Thoracic aorta (tissue), 2 donors: ENCODE measurements around the gene SLIT3. TPM values are rescaled to one million over a fixed set of nuclear protein-coding genes. Genes with fewer than 3 reads are reported as not detected.

Experiments
- ATAC-seq: fragments of 150-250 bp; one replicate; pipeline ENCODE4 v1.8.0; 2017; ENCODE audit warnings: low read depth; ENCODE audit not compliant: insufficient number of reproducible peaks, low FRiP score
- DNase-seq: peaks from one replicate; pipeline ENCODE4 v3.0.0-alpha.2; 2020; ENCODE audit warnings: low spot score
- H3K27ac ChIP-seq, 2 donors: fragments of 200-600 bp; sonication (generic); 1 replicate in 1 of 2; 2 replicates in 1 of 2; pipeline ENCODE4 v1.5.1; 2016; ENCODE audit warnings: mild to moderate bottlenecking in 2 of 2, moderate library complexity in 2 of 2
- H3K27me3 ChIP-seq: fragments of 200-600 bp; sonication (generic); replicated peaks from 2 replicates; pipeline ENCODE4 v1.6.0; 2016; ENCODE audit warnings: mild to moderate bottlenecking; ENCODE audit not compliant: insufficient read depth
- H3K36me3 ChIP-seq: fragments of 200-600 bp; sonication (generic); one replicate; pipeline ENCODE4 v1.5.1; 2016
- H3K4me1 ChIP-seq, 2 donors: fragments of 200-600 bp; sonication (generic); 1 replicate in 1 of 2; 2 replicates in 1 of 2; pipeline versions ENCODE4 v1.5.1 to v1.6.0; 2016; ENCODE audit warnings: low read depth in 2 of 2, mild to moderate bottlenecking in 1 of 2; ENCODE audit not compliant: control insufficient read depth in 1 of 2
- H3K4me3 ChIP-seq: fragments of 200-600 bp; sonication (generic); 2 replicates; pipeline ENCODE4 v1.5.1; 2016; ENCODE audit warnings: mild to moderate bottlenecking
- H3K9me3 ChIP-seq: fragments of 200-600 bp; sonication (generic); 2 replicates; pipeline ENCODE4 v1.5.1; 2016
- total RNA-seq, 2 donors: library from RNA; depleted of rRNA; stranded (reverse); fragments of >200 nt; gene quantifications; one replicate each; pipeline versions ENCODE4 v1.1.0 to v1.2.3, GENCODE V29; 2016
- TF ChIP-seq, protein P1 (sequence below): fragments of 200-600 bp; sonication (generic); IDR thresholded peaks from one replicate; pipeline ENCODE4 v1.5.1; 2019; ENCODE audit warnings: antibody characterized with exemption

Gene SLIT3
- total RNA-seq, 2 donors from 2014 or later: 80.1 to 86.9 TPM

DNA sequence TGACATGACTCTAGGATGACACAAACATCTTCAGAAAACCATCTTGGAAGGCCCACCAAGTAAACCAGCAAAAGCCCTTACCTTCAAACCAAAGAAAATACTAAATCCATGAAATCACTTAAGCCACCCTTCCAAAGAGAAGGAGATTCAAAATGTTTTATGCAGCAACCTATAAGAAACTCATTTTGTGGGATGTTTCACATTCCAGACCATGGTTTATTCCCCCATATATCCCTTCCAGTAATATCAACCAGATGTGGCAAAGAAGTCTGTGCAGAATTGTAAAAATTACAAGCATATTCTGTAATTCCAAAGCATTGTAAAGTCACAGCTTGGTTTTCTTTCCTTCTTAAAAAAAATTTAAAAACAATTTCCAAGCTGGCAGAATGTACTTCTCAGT, 117.4 kb downstream of the SLIT3 start:
- no peaks in the 10 kb centered on the region for H3K27me3 ChIP-seq
- ATAC-seq: no peak
- peaks cover 3 to 24% of the 10 kb centered on the region in 2 donors for H3K4me1 ChIP-seq
- no peak overlapping the region for H3K27ac ChIP-seq
- TF ChIP-seq, protein P1, sequence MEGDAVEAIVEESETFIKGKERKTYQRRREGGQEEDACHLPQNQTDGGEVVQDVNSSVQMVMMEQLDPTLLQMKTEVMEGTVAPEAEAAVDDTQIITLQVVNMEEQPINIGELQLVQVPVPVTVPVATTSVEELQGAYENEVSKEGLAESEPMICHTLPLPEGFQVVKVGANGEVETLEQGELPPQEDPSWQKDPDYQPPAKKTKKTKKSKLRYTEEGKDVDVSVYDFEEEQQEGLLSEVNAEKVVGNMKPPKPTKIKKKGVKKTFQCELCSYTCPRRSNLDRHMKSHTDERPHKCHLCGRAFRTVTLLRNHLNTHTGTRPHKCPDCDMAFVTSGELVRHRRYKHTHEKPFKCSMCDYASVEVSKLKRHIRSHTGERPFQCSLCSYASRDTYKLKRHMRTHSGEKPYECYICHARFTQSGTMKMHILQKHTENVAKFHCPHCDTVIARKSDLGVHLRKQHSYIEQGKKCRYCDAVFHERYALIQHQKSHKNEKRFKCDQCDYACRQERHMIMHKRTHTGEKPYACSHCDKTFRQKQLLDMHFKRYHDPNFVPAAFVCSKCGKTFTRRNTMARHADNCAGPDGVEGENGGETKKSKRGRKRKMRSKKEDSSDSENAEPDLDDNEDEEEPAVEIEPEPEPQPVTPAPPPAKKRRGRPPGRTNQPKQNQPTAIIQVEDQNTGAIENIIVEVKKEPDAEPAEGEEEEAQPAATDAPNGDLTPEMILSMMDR: no peak
- H3K4me3 ChIP-seq: no peak overlapping the region
- DNase-seq: no peak
- no peaks in the 10 kb centered on the region for H3K36me3 ChIP-seq
- H3K9me3 ChIP-seq: no peaks in the 10 kb centered on the region

- Histone ChIP-seq H3K27me3 (no peaks in the 10 kb centered on the region), H3K36me3 (no peaks in the 10 kb centered on the region), H3K4me1 (peaks cover 3 to 24% of the 10 kb centered on the region in 2 donors), H3K27ac (no peak overlapping the region), H3K9me3 (no peaks in the 10 kb centered on the region), H3K4me3 (no peak overlapping the region)
- DNase-seq: no peak
- no peak for ATAC-seq
- TF ChIP-seq, protein P1: no peak
Observed at GRCh38 chr5:169182797-169183196, 118.1 kb downstream of the SLIT3 start.

GRCh38 chr5:169181814-169182213, 119.1 kb downstream of the SLIT3 start:
- no peak for DNase-seq
- Histone ChIP-seq H3K4me3 (no peak overlapping the region), H3K27me3 (no peaks in the 10 kb centered on the region), H3K9me3 (no peaks in the 10 kb centered on the region), H3K27ac (peak overlapping the region in 1 of 2 donors; percentile 34), H3K4me1 (peaks cover 3 to 24% of the 10 kb centered on the region in 2 donors), H3K36me3 (no peaks in the 10 kb centered on the region)
- TF ChIP-seq, protein P1: no peak
- ATAC-seq: no peak

- Histone ChIP-seq H3K27ac (no peak overlapping the region), H3K4me3 (no peak overlapping the region), H3K9me3 (no peaks in the 10 kb centered on the region), H3K27me3 (no peaks in the 10 kb centered on the region), H3K4me1 (peaks cover 3 to 24% of the 10 kb centered on the region in 2 donors), H3K36me3 (no peaks in the 10 kb centered on the region)
- TF ChIP-seq, protein P1: no peak
- no peak for DNase-seq
- ATAC-seq: no peak
Observed at GRCh38 chr5:169178754-169179153, 122.2 kb downstream of the SLIT3 start.

DNA sequence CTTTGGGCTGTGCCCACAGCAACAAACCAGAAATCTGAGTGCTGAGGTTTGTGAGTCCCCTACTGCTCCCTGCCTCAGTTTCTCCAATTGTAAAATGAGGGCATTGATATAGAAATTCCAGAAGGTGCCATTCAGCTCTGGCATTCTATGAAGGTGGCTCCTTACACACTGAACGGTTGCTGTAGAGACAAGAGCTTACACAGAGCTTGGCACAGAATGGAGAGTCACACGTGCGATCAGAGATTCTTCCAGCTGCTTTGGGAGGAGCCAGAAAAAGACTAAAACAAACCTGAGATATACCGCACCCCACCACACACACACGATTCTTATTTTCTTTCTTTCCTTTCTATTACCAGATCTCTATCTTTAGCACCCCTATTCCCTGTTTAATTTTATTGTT, 122.7 kb downstream of the SLIT3 start:
- ATAC-seq: no peak
- H3K27me3 ChIP-seq: no peaks in the 10 kb centered on the region
- TF ChIP-seq, protein P1: no peak

More for the DNA sequence above, 122.7 kb downstream of the SLIT3 start:
- Histone ChIP-seq H3K9me3 (no peaks in the 10 kb centered on the region), H3K27ac (no peak overlapping the region), H3K4me1 (peaks cover 5 to 27% of the 10 kb centered on the region in 2 donors), H3K36me3 (no peaks in the 10 kb centered on the region), H3K4me3 (no peak overlapping the region)
- DNase-seq: no peak
